Activated T-cell treated with anti-CD3 and anti-CD28 coated beads for 4 hours (primary cell): ENCODE results near the gene PLBD1.

Experiments
- DNase-seq: peaks from one replicate; pipeline ENCODE4 v3.0.0-alpha.2; 2020

The PLBD1 gene

DNA sequence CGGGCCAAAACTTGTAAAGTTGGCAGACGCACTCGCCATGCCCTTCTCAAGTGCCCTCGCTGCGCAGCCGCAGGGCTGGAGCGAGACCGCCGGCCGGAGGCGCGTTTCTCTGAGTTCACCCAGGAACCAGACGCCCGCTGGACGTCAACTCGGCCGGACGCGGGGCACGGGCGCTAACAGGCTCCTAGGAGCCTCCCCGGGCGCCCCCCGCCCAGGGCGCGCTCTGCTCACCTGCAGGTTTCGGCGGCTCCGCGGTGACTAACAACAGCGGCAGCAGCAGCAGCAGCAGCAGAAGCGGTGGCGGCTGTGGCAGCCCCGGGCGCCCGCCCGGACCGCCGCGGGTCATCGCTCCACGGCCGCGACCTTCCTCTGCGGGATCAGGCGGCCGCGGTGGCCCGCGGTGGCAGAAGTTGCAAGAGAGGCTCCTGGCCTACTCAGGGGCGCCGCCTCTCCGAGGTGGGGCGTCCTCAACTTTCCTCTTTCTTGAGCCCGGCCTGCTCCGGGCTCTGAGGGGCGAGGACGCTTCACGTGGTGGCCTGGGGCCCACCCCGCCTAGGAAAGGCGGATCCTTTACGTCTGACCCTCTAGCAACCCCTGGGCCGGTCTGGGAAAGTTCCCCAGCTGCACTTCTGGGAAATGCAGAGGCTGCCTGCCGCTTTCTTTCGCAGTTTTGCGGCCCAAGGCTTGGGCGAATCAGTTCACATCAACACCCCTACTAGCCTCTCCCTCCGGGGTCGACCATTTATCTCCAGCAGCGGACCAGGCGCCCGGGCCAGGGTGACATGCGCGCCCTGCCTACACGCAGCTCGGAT, at the start of gene PLBD1:
Gene PLBD1, minus strand, starts transcription at position 533 of the 812 bp plus-strand sequence. Its CDS starts 187 bp downstream, at position 346.
- no peak for DNase-seq

GRCh38 chr12:14614704-14615121, 47.0 kb upstream of the PLBD1 start:
- no peak for DNase-seq

DNA sequence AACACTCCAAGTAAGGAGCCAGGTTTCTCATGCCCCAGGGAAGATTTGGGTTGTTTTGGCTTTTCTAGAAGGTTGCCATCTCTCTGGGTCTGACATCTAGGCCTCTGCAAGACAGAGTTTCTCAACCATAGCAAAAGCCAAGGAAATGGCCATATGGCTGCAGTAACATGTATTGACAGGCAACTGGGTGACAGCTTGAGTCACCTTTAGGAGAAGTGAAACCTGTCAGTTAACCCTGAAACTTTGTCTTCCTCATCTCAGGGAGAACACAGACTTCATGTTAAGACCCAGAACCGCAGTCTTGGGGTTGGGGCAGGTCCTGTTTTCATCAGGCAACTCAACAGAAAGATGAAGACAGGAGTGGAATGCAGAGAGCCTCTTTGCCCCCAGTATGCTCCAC, 46.0 kb upstream of the PLBD1 start:
- no peak for DNase-seq

DNA sequence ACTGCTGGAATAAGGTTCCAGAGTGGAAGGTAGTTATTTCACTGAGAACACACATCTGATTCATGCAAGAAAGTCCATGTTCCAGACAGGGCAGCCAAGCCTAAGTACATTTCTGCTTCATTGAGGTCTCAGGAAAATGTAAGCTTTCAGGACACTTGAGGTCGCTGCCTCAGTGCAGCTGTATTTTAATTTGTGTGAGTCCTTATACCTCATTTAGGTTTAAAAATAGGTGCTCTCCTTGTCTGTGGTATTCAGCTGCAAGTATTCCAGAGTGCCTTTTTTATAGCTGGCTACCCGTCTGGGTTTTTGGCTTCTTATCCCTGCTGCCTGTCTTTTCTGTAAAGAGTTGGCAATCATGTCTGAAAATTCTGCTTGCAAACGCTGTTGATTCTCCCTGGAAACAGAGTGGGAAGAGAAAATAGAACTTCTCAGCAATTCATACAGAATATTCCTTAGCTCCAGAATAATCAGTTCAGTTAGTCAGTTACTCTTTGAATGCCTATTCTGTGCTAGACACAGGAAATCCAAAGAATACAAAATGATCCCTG, 45.3 kb upstream of the PLBD1 start:
- no peak for DNase-seq

DNA sequence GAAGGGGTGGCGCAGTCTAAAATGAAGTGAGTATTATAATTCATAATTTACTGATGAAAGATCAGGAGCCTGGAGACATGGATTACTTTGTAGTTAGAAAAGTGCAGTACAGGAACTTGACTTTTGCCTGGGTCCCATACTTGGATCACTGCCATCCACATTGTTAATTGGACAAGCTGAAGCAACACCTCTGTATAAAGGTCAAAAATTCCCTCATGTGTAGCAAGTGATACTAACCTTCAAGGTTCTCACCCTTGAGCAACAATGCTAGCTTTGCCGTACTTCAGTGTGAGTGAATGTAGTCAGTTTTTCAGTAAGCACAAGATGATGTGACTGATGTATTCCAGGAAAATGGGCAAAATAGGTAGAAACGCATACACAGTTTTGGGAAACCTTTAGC, 44.6 kb upstream of the PLBD1 start:
- DNase-seq, result no peak

- DNase-seq, result no peak
Measured at GRCh38 chr12:14611640-14612203, 44.0 kb upstream of the PLBD1 start.

GRCh38 chr12:14607568-14607967, 39.9 kb upstream of the PLBD1 start:
- no peak for DNase-seq

- DNase-seq, result no peak
Measured at GRCh38 chr12:14605401-14605989, 37.8 kb upstream of the PLBD1 start.

DNA sequence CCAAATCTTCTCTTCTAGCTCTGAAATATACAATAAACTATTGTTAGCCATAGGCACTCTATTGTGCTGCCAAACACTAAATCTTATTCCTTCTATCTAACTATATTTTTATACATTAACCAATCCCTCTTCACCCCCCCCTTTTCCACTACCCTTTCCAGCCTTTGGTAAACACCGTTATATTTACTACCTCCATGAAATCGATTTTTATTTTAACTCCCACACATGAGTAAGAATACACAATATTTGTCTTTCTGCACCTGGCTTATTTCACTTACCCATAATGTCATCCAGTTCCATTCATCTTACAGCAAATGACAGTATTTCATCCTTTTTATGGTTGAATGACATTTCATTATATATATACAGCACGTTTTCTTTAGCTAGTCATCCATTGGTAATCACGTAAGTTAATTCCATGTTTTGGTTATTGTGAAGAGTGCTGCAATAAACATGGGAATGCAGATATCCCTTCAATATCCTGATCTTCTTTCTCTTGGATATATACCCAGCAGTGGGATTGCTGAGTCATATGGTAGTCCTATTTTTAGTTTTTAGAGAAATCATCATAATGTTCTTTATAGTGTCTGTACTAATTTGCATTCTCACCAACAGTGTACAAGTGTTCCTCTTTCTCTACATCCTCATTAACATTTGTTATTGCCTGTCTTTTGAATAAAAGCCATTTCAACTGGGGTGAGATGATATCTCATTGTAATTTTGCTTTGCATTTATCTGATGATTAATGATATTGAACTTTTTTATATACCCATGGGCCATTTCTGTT, 34.2 kb upstream of the PLBD1 start:
- DNase-seq, result no peak

DNA sequence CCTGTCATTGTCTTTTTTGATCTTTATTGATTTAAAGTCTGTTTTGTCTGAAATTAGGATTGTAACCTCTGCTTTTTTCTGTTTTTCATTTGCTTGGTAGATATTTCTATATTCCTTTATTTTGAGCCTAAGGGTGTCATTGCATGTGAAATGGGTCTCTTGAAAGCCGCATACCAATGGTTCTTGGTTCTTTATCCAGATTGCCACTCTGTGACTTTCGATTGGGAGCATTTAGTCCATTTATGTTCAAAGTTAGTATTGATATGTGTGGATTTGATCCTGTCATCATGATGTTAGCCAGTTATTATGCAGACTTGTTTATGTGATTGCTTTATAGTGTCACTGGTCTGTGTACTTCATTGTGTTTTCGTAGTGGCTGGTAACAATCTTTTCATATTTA, 29.8 kb upstream of the PLBD1 start:
- no peak for DNase-seq

DNA sequence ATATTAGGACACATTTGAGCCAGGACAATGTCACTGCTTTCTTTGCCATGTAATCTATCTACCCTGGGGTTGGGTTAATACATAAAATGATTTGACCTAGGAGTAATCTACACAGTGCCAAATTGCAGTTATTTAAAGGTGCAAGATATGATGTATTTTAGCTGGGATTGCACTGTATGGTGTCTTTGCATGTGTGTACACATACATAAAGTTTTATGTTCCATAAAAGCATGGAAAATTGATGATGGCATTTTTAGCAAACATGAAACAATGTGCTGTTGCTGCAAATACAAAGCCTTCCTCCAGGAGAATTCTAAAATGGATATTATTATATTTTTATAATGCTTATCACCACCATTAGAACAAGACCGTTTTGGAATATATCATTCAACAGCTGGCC, 24.0 kb upstream of the PLBD1 start:
- DNase-seq, result no peak

- DNase-seq, result no peak
Measured at GRCh38 chr12:14589169-14590004, 21.7 kb upstream of the PLBD1 start.

- DNase-seq, result no peak
Measured at GRCh38 chr12:14588571-14588970, 20.9 kb upstream of the PLBD1 start.

DNA sequence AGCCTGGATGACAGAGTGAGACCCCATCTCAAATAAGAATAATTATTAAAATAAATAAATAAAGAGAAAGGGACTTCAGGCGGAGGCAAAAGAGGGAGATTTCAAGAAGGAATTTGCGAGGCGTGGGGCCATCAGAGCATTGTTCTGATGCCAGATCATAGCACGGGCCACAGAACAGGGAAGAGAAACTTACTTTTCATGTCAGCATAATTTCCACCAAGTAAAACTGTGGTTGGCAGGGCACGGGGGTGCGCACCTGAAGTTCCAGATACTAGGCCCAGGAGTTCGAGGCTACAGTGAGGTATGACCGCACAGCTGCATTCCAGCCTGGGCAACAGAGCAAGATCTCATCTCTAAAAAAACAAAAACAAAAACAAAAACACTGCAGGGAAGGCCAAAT, 11.0 kb upstream of the PLBD1 start:
- DNase-seq, result no peak

GRCh38 chr12:14577344-14577743, 9.7 kb upstream of the PLBD1 start:
- no peak for DNase-seq

DNA sequence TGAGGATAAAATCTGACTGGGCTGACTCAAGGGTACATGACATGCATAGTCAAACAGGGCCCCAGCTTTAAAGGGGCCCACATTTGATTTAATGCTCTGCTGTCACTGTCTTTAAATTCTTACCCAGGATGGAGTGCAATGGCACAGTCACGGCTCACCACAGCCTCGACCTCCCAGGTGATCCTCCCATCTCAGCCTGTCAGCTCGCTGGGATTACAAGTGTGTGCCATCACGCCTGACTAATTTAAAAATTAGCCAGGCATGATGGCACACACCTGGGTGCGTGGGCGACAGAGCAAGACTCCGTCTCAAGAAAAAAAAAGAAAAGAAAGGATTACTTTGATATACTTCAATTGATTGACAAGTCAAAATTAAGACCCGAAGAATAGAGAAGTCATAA, 9.2 kb upstream of the PLBD1 start:
- DNase-seq, result no peak

GRCh38 chr12:14575585-14575984, 7.9 kb upstream of the PLBD1 start:
- no peak for DNase-seq

DNA sequence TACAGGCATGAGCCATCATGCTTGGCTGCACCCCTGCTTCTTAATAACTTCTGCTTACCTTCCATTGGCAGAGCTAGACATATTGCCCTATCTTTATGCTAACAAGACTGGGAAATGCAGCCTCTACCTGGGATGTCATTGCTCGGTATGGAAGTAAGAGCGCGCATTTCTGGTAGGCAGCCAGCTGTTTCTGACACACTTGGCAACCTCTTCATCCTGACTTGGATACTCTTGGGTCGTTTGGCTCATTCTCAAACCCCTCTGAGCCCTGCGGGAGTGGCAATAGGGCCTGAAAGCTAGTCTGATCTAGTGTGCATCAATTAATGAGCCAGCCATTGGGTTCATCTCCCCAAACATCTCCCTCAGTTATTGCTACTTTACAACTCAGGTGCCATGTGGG, 5.4 kb upstream of the PLBD1 start:
- no peak for DNase-seq

- no peak for DNase-seq
Measured at GRCh38 chr12:14572401-14572800, 4.7 kb upstream of the PLBD1 start.

GRCh38 chr12:14571779-14572178, 4.1 kb upstream of the PLBD1 start:
- no peak for DNase-seq

GRCh38 chr12:14570231-14570630, 2.5 kb upstream of the PLBD1 start:
- no peak for DNase-seq

DNA sequence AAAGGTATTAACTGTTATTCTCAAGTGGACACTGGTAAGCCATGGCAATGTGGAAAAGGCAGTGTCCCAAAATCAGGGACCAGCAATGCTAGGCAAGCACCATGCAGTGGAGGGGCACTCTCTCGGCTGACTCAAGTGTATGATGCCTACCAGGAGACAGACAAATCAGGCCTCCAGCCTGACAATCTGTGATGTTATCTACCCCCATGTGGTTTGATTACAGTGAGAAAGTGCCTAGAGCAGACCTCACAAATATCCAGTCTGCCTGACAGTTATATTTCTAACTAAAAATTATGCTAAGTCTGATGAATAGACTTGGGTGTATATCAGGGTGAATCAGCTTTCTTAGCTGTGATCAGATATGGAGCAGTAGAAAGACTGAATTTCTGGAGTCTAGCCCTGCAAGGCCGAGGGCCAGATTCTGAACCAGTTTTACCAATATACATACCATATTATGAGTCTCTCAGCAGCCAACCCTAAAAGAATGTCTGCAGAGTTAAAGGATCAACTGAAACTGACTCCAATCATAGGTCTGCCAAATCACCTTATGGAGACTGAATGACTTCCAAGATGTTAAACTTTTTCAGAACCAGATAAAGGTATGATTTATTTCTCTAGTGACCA, 3.2 kb downstream of the PLBD1 start:
- DNase-seq, result no peak
